ENCODE data around the gene C3orf18. TPM values are rescaled to one million over a fixed set of nuclear protein-coding genes. Genes with fewer than 3 reads are reported as not detected.

Gene C3orf18
- total and polyA plus RNA-seq, 9 of the 15 experiments (the other 6 are each of a cell fraction or from before 2014, with no cell fraction given), result 0.01 to 2.3 (median 0.94) TPM

GRCh38 chr3:50572801-50573371, 5.3 kb upstream of the C3orf18 start:
- TF ChIP-seq CREM (IDR thresholded peaks at IDR 0.05; ENCODE audit: low read depth) (no peak), ATF2 (CRISPR knock-in tag; IDR thresholded peaks at IDR 0.05) (no peak), MTF1 (CRISPR knock-in tag; IDR thresholded peaks at IDR 0.05; ENCODE audit: borderline replicate concordance) (no peak), ZNF407 (IDR thresholded peaks at IDR 0.05; ENCODE audit: low read depth) (no peak), ZNF668 (CRISPR knock-in tag; IDR thresholded peaks at IDR 0.05) (no peak)
- no peaks in the 10 kb centered on the region for H3K9me3 ChIP-seq (replicated peaks; ENCODE audit: control insufficient read depth, insufficient read depth, low read depth, low read length)
- in situ Hi-C loops (cut with MboI) (loop anchor here (5.0 kb wide), 1 partner anchor 84 kb away; no protein-coding TSS in a partner anchor), intact Hi-C loops (cut with micrococcal nuclease) (loop anchor here (1.0 kb wide), 2 partner anchors 41 to 79 kb away; no protein-coding TSS in a partner anchor)
- WGBS (ENCODE audit: insufficient coverage, low coverage, missing lambda C conversion rate), result 82% methylated on average over 4 of the region's 4 CpGs
- peak overlapping the region; percentile 7 to 84; a peak in 1 of 4 replicates for H3K9ac ChIP-seq (ENCODE audit: insufficient read depth in 1 of 2, low read depth in 2 of 2, low read length in 2 of 2)
- POLR2A ChIA-PET, result interaction anchor here (0.5 to 1.6 kb wide), 5 partner anchors 20 to 40 kb away, joined by 3 to 7 read pairs (median 3); no protein-coding TSS in a partner anchor
- no peak for DNase-seq (ENCODE audit: extremely low read depth in 1 of 4, low spot score in 3 of 4)
- H4K20me1 ChIP-seq (replicated peaks; ENCODE audit: control insufficient read depth, insufficient read depth, low read length), result no peaks in the 10 kb centered on the region
- no peak overlapping the region for H3K4me2 ChIP-seq (ENCODE audit: insufficient read depth, low read length)
- peak overlapping the region; percentile 53 for H3K27ac ChIP-seq (ENCODE audit: extremely low read depth, low read depth, low read length)
- H3K4me1 ChIP-seq (replicated peaks in 1 of 2; ENCODE audit: control insufficient read depth in 2 of 2, insufficient read depth in 2 of 2, low read length in 2 of 2), result peaks cover 50 to 61% of the 10 kb centered on the region in 2 experiments; a peak in 4 of 5 replicates
- peaks cover 33% of the 10 kb centered on the region; the same call in 2 of the 3 replicates for H3K36me3 ChIP-seq (ENCODE audit: control insufficient read depth, insufficient read depth, low read length)
- H2AFZ ChIP-seq (ENCODE audit: low read depth, low read length), result no peak overlapping the region
- H3K4me3 ChIP-seq, result no peak overlapping the region
- CTCF ChIA-PET (ENCODE audit: low intra/inter-chr PET ratio), result interaction anchor here (5.6 kb wide), 1 partner anchor 41 kb away, joined by 56 read pairs; the partner anchor contains the start of genes CISH and MAPKAPK3
- no peak for ATAC-seq
- no TSS peak for BruUV-seq (replicated peaks)
- H3K79me2 ChIP-seq (ENCODE audit: control insufficient read depth, insufficient read depth, low read length), result peaks cover 15% of the 10 kb centered on the region
- no peaks in the 10 kb centered on the region for H3K9me1 ChIP-seq (ENCODE audit: control insufficient read depth, insufficient read depth, low read length)
- no peaks in the 10 kb centered on the region for H3K27me3 ChIP-seq (ENCODE audit: control insufficient read depth in 2 of 2, insufficient read depth in 2 of 2, low read length in 2 of 2)
- peak; percentile 52 for FAIRE-seq
